HEK293T (cell line): Measurements from ENCODE around the gene PPP1R12B.

ENCODE experiments used
- CTCF ChIA-PET: fragments of 350-600 bp; formaldehyde crosslinking; extraction: SDS; loops from one replicate; lab custom pipeline; 2021; ENCODE audit warnings: antibody characterized with exemption, inconsistent platforms; lab: Yijun Ruan, JAX
- POLR2A ChIA-PET: fragments of 350-600 bp; formaldehyde crosslinking; extraction: SDS; loops from one replicate; lab custom pipeline; 2020; ENCODE audit warnings: antibody characterized with exemption, inconsistent platforms; lab: Yijun Ruan, JAX
- DNase-seq: peaks from one replicate; pipeline ENCODE4 v3.0.0; 2012; ENCODE audit warnings: mixed read lengths; ENCODE audit errors: extremely low spot score
- ARNT ChIP-seq: fragments of 450-650 bp; IDR thresholded peaks from 2 replicates; pipeline ENCODE4 v1.6.1; 2017; ENCODE audit warnings: mild to moderate bottlenecking
- BHLHE40 ChIP-seq: fragments of 450-650 bp; IDR thresholded peaks from 2 replicates; pipeline ENCODE4 v1.6.1; 2016; ENCODE audit warnings: mild to moderate bottlenecking, moderate library complexity, borderline replicate concordance
- CTBP1 ChIP-seq: fragments of 450-650 bp; IDR thresholded peaks from 2 replicates; pipeline ENCODE4 v1.6.1; 2016; ENCODE audit warnings: borderline replicate concordance
- ELF4 ChIP-seq: fragments of 450-650 bp; IDR thresholded peaks from 2 replicates; pipeline ENCODE4 v1.6.1; 2017; ENCODE audit warnings: antibody characterized with exemption
- FOXA1 ChIP-seq: fragments of 450-650 bp; IDR thresholded peaks from 2 replicates; pipeline ENCODE4 v1.6.1; 2016; ENCODE audit warnings: mild to moderate bottlenecking
- FOXK2 ChIP-seq: fragments of 450-650 bp; IDR thresholded peaks from 2 replicates; pipeline ENCODE4 v1.6.1; 2016; ENCODE audit warnings: mild to moderate bottlenecking
- FOXM1 ChIP-seq: fragments of 450-650 bp; IDR thresholded peaks from 2 replicates; pipeline ENCODE4 v1.6.1; 2017; ENCODE audit warnings: mild to moderate bottlenecking, borderline replicate concordance
- HDGF ChIP-seq: fragments of 450-650 bp; IDR thresholded peaks from 2 replicates; pipeline ENCODE4 v1.6.1; 2017; ENCODE audit warnings: antibody characterized with exemption, borderline replicate concordance
- L3MBTL2 ChIP-seq: fragments of 450-650 bp; conservative IDR thresholded peaks from 2 replicates; pipeline ENCODE4 v1.6.1; 2016; ENCODE audit warnings: mild to moderate bottlenecking
- LEF1 ChIP-seq: fragments of 450-650 bp; IDR thresholded peaks from 2 replicates; pipeline ENCODE4 v1.6.1; 2017; ENCODE audit warnings: mild to moderate bottlenecking, borderline replicate concordance
- NFRKB ChIP-seq: fragments of 450-650 bp; IDR thresholded peaks from 2 replicates; pipeline ENCODE4 v1.6.1; 2016; ENCODE audit warnings: mild to moderate bottlenecking, moderate library complexity
- SP1 ChIP-seq: fragments of 450-650 bp; IDR thresholded peaks from 2 replicates; pipeline ENCODE4 v1.6.1; 2017
- SUZ12 ChIP-seq: fragments of 450-650 bp; IDR thresholded peaks from 2 replicates; pipeline ENCODE4 v1.6.1; 2016; ENCODE audit warnings: mild to moderate bottlenecking
- TARDBP ChIP-seq: fragments of 450-650 bp; IDR thresholded peaks from 2 replicates; pipeline ENCODE4 v1.6.1; 2016
- ZNF384 ChIP-seq: fragments of 450-650 bp; IDR thresholded peaks from 2 replicates; pipeline ENCODE4 v1.6.1; 2016
- TF ChIP-seq, protein P1 (sequence below): fragments of 450-650 bp; IDR thresholded peaks from 2 replicates; pipeline ENCODE4 v1.6.1; 2016

The PPP1R12B gene

GRCh38 chr1:202310746-202311145, 37.8 kb upstream of the PPP1R12B start:
- no peak for TF ChIP-seq ARNT
- no peak for TF ChIP-seq CTBP1
- no peak for TF ChIP-seq HDGF
- TF ChIP-seq FOXA1 = no peak
- no peak for TF ChIP-seq FOXM1
- TF ChIP-seq ZNF384 = no peak
- no peak for TF ChIP-seq TARDBP
- no peak for TF ChIP-seq SUZ12
- no peak for TF ChIP-seq FOXK2
- TF ChIP-seq, protein P1, sequence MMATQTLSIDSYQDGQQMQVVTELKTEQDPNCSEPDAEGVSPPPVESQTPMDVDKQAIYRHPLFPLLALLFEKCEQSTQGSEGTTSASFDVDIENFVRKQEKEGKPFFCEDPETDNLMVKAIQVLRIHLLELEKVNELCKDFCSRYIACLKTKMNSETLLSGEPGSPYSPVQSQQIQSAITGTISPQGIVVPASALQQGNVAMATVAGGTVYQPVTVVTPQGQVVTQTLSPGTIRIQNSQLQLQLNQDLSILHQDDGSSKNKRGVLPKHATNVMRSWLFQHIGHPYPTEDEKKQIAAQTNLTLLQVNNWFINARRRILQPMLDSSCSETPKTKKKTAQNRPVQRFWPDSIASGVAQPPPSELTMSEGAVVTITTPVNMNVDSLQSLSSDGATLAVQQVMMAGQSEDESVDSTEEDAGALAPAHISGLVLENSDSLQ = no peak
- TF ChIP-seq LEF1 = no peak
- TF ChIP-seq SP1 = no peak
- TF ChIP-seq BHLHE40 = no peak
- TF ChIP-seq ELF4 = no peak
- no peak for TF ChIP-seq NFRKB
- TF ChIP-seq L3MBTL2 = no peak
- DNase-seq = no peak
- ChIA-PET CTCF (no interaction called here), POLR2A (no interaction called here)

DNA sequence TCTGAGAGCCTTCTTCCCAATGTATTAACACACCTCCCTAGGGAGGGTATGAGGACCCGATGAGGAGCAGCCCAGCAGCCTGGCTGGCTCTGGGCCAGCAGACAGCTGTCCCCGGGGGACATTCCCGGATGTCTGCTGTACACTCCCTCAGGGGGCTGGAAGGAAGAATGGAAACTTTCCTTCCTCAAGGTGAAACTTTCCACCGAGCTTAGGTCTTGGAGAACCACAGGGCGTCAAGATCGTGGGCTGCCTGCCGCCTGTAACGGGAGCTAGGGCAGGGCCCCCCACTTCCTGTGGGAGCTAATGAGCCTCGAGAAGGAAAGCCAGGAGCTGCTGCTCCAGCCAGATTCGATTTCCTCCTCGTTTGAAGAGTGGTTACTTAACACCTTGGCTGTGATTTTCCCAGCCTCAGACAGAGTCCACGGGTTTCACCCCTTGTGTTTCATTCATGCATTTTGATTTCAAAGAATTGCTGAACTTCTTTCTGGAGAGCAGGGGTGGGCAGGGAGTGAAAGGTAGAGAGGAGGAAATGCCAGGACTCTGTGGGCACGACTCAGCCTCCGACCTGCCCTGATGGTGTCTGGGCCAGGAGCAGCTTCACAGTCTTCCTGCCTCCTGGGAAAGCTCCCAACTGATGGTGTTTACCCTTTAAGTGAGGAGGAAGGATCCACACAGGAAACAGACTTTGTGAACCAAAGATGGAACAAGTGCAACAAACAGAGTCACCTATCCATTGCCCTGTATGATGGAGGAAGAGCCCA, 36.4 kb upstream of the PPP1R12B start:
- POLR2A ChIA-PET = no interaction called here
- CTCF ChIA-PET = interaction anchor here (0.6 to 1.0 kb wide), 3 partner anchors 122 to 149 kb away, joined by 3 to 5 read pairs (median 4); no protein-coding TSS in a partner anchor
- no peak for TF ChIP-seq ARNT
- no peak for TF ChIP-seq L3MBTL2
- TF ChIP-seq FOXA1 = no peak
- TF ChIP-seq, protein P1 = no peak
- no peak for TF ChIP-seq SUZ12
- TF ChIP-seq SP1 = no peak
- no peak for TF ChIP-seq NFRKB
- TF ChIP-seq ELF4 = no peak
- TF ChIP-seq BHLHE40 = no peak
- no peak for TF ChIP-seq FOXK2
- TF ChIP-seq LEF1 = no peak
- TF ChIP-seq HDGF = no peak
- no peak for TF ChIP-seq FOXM1
- no peak for TF ChIP-seq CTBP1
- TF ChIP-seq TARDBP = no peak
- TF ChIP-seq ZNF384 = no peak
- DNase-seq = no peak

DNA sequence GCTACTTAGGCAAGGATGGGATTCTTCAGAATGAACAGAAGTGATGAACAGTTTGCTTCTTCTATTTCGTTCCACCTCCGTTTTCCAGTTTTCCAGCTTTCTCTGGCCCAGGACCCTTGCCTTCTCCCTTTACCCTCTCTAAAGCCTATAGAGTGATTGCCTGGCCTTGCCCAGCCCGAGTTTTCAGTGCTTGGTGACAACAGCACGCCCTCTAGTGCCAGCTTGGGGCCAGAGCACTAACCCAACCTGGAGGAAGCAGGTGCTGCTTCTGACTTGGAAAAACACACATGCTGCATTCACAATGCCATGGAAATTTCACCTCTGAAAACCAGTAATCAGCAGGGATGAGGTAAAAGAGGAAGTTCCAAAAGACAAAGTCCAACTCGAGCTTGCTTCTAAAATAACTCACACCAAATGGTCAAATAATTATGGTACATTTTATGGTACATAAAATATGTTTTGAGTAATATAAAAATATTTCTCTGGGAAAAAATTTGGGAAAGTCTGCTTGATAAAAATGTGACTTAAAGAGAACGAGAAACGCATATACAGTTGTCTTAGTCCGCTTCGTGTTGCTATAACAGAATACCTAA, 32.8 kb upstream of the PPP1R12B start:
- ChIA-PET POLR2A (no interaction called here), CTCF (interaction anchor here (1.0 to 3.0 kb wide), 5 partner anchors 8 to 126 kb away, joined by 3 to 15 read pairs (median 12); partner anchors contain the start of gene LGR6)

DNA sequence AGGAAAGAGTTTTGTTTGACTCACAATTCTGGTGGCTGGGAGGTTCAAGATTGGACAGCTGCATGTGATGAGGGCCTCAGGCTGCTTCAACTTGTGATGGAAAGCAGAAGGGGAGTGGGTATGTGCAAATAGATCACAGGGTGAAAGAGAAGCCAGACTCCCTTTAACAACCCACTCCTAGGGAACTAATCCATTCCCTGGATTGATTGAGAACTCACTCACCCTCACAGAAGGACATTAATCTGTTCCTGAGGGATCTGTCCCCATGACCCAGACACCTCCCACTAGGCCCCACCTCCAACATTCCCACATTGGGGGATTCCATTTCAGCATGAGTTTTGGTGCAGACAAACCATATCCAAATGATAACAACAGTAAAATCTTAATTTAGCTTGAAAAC, 32.3 kb upstream of the PPP1R12B start:
- ChIA-PET CTCF (interaction anchor here (0.8 to 3.0 kb wide), 6 partner anchors 11 to 127 kb away, joined by 3 to 15 read pairs (median 10); partner anchors contain the start of gene LGR6), POLR2A (no interaction called here)
- DNase-seq = no peak
- TF ChIP-seq BHLHE40 = no peak
- TF ChIP-seq ARNT = no peak
- no peak for TF ChIP-seq LEF1
- no peak for TF ChIP-seq ELF4
- TF ChIP-seq FOXA1 = no peak
- TF ChIP-seq TARDBP = no peak
- TF ChIP-seq, protein P1 = no peak
- no peak for TF ChIP-seq FOXK2
- no peak for TF ChIP-seq FOXM1
- TF ChIP-seq ZNF384 = no peak
- no peak for TF ChIP-seq HDGF
- TF ChIP-seq L3MBTL2 = no peak
- TF ChIP-seq CTBP1 = no peak
- no peak for TF ChIP-seq SP1
- TF ChIP-seq NFRKB = no peak
- TF ChIP-seq SUZ12 = no peak

More for the DNA sequence above, 32.8 kb upstream of the PPP1R12B start:
- TF ChIP-seq FOXM1 (no peak), ELF4 (no peak), ZNF384 (no peak), TARDBP (no peak), ARNT (no peak), SUZ12 (no peak), L3MBTL2 (no peak), FOXA1 (no peak), BHLHE40 (no peak), HDGF (no peak), NFRKB (no peak), LEF1 (no peak), CTBP1 (no peak)
- TF ChIP-seq, protein P1 = no peak
- peak; percentile 88 for DNase-seq
